PC-3 (cell line): ENCODE measurements around the gene LIN28B.
"Not testable (repeated sequence)": the region's sequence is repeated elsewhere in the genome, so short reads cannot be mapped to it uniquely, and the experiment has no call there.

Experiments
- CTCF ChIP-seq: fragments of 300-600 bp; sonication (generic); conservative IDR thresholded peaks from 2 replicates; pipeline ENCODE4 v1.5.1; 2017; ENCODE audit warnings: antibody characterized with exemption, low read depth, mild to moderate bottlenecking, low read length
- EZH2phosphoT487 ChIP-seq: fragments of 300-600 bp; sonication (generic); IDR thresholded peaks from 2 replicates; pipeline ENCODE4 v1.6.1; 2018; ENCODE audit warnings: mild to moderate bottlenecking, antibody characterized with exemption, low read length, borderline replicate concordance

- TF ChIP-seq CTCF, EZH2phosphoT487: not testable (repeated sequence)
These were observed 3.3 kb upstream of the LIN28B start for GRCh38 chr6:104953400-104954189.
